Panc1 (cell line): ENCODE data around the gene ZFYVE28. TPM values are rescaled to one million over a fixed set of nuclear protein-coding genes. Genes with fewer than 3 reads are reported as not detected.

Experiments
- ATAC-seq: fragments of 200-7000 bp; cut with Tn5 transposase; 2 replicates; pipeline ENCODE4 v1.9.1; 2020; ENCODE audit warnings: mild to moderate bottlenecking, moderate library complexity
- BruUV-seq: library from RNA; stranded (reverse); fragments of 400-500 nt; replicated peaks from 2 replicates; lab custom pipeline; 2021; lab: Mats Ljungman, UMichigan
- CTCF ChIA-PET: fragments of 300-600 bp; sonication (Branson Sonifier 250); formaldehyde crosslinking; loops from one replicate; lab custom pipeline; 2022; ENCODE audit warnings: antibody characterized with exemption; lab: Charles Lee
- POLR2A ChIA-PET: fragments of 300-600 bp; sonication (Branson Sonifier 250); formaldehyde crosslinking; loops from one replicate; lab custom pipeline; 2022; ENCODE audit warnings: antibody characterized with exemption; lab: Charles Lee
- DNase-seq: peaks from one replicate; pipeline ENCODE4 v3.0.0-alpha.2; 2010; ENCODE audit warnings: low read depth, low spot score
- H3K27ac ChIP-seq: 2 replicates; pipeline ENCODE4 v1.5.1; 2011; ENCODE audit warnings: mild to moderate bottlenecking, low read length, inconsistent platforms
- H3K27me3 ChIP-seq: fragments of 200-500 bp; sonication (Bioruptor generic); 2 replicates; pipeline ENCODE4 v1.6.0; 2014; ENCODE audit warnings: low read length, inconsistent platforms; ENCODE audit not compliant: control insufficient read depth, insufficient read depth
- H3K36me3 ChIP-seq: fragments of 200-500 bp; sonication (Bioruptor generic); 2 replicates; pipeline ENCODE4 v1.5.1; 2014; ENCODE audit warnings: inconsistent platforms, mild to moderate bottlenecking, low read length, moderate library complexity; ENCODE audit not compliant: control insufficient read depth, insufficient read depth
- H3K4me1 ChIP-seq: 2 replicates; pipeline ENCODE4 v1.5.1; 2011; ENCODE audit warnings: inconsistent platforms, mild to moderate bottlenecking, low read length, moderate library complexity; ENCODE audit not compliant: control insufficient read depth, insufficient read depth
- H3K4me3 ChIP-seq, 2 experiments: 2 replicates each; pipeline ENCODE4 v1.5.1; 2011 to 2012; ENCODE audit warnings: low read depth in 2 of 2, low read length in 2 of 2, mild to moderate bottlenecking in 2 of 2, inconsistent platforms in 1 of 2, moderate library complexity in 1 of 2
- H3K9me3 ChIP-seq: fragments of 200-500 bp; sonication (Bioruptor generic); 2 replicates; pipeline ENCODE4 v1.5.1; 2014; ENCODE audit warnings: low read depth, mild to moderate bottlenecking, inconsistent platforms, low read length, moderate library complexity; ENCODE audit not compliant: control insufficient read depth, insufficient read depth
- CTCF ChIP-seq: fragments of 450-650 bp; IDR thresholded peaks from 2 replicates; pipeline ENCODE4 v1.5.1; 2017; ENCODE audit warnings: mild to moderate bottlenecking
- POLR2AphosphoS5 ChIP-seq: IDR thresholded peaks from 2 replicates; pipeline ENCODE4 v1.6.1; 2012; ENCODE audit warnings: mild to moderate bottlenecking, low read depth, low read length, moderate library complexity
- REST ChIP-seq, 2 experiments: IDR thresholded peaks; 2 replicates each; pipeline ENCODE4 v1.6.1; 2011 to 2012; ENCODE audit warnings: low read depth in 2 of 2, control low read depth in 1 of 2, low read length in 1 of 2, mild to moderate bottlenecking in 1 of 2, moderate library complexity in 1 of 2; ENCODE audit not compliant: insufficient read depth in 1 of 2
- SIN3A ChIP-seq: IDR thresholded peaks from 2 replicates; pipeline ENCODE4 v1.6.1; 2012; ENCODE audit warnings: low read depth, mild to moderate bottlenecking, low read length, moderate library complexity, borderline replicate concordance; ENCODE audit not compliant: insufficient read depth
- TCF7L2 ChIP-seq: IDR thresholded peaks from 2 replicates; pipeline ENCODE4 v1.6.1; 2011; ENCODE audit warnings: mild to moderate bottlenecking, low read depth, low read length, inconsistent platforms
- in situ Hi-C: cut with HindIII; loops from 2 replicates; pipeline ENCODE4 v1.10.0; 2016; ENCODE audit warnings: low sequenced_read_pairs, low pct_unique_long_range_greater_than_20kb
- intact Hi-C: fragments of 100-400 bp; cut with micrococcal nuclease; formaldehyde crosslinking; loops from one replicate; pipeline ENCODE4 v1.10.0; 2022; ENCODE audit not compliant: unreplicated experiment
- total RNA-seq: library from RNA; stranded (reverse); gene quantifications from one replicate; pipeline ENCODE4 v1.2.1, GENCODE V29; 2021; ENCODE audit not compliant: unreplicated experiment

Gene ZFYVE28
- total RNA-seq, 1 experiment from 2014 or later: 11.9 TPM

DNA sequence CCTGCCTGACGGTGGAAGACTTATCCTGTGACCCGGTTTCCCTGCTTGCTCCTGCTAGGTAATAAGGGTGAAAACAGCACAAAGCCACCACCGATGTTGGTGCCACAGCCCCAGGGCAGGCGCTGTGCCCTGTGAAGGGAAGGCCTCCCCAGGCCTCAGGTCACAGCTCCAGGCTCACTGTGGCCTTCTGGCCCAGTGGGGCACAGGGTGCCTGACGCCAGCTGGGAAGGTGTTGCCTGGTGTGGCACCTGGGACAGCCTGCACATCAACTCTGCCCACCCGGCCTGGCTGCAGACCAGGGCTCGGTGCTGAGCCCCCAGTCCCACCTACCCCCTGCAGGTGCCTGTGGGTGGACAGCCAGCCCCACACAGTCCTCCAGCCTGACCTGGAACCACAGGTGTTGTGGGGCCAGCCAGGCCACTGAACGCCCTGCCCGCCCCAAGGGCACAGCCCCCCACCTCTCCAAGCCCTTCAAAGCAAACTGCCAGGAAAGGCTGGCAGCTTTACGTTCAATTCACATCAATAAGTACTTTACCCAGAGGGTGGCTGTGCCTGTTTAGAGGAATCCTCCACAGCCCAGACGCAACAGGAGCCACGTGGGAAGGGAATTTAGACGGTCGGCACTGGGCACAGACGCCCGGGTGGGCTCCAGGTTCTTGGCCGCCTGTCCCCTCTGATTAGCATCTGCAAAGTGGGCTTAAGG is 54.3 kb downstream of the ZFYVE28 start:
- ATAC-seq (no peak), DNase-seq (no peak)
- intact Hi-C loops: no loop called here
- Histone ChIP-seq H3K4me3 (no peak overlapping the region), H3K36me3 (no peaks in the 10 kb centered on the region), H3K4me1 (no peaks in the 10 kb centered on the region; the same call in 1 of the 2 replicates), H3K27me3 (no peaks in the 10 kb centered on the region), H3K9me3 (no peaks in the 10 kb centered on the region), H3K27ac (no peak overlapping the region)
- CTCF ChIA-PET: no interaction called here
- POLR2A ChIA-PET: no interaction called here
- in situ Hi-C loops: no loop called here
- BruUV-seq: no TSS peak
- no peak for TF ChIP-seq REST (IDR thresholded peaks at IDR 0.05; ENCODE audit: insufficient read depth in 1 of 2, low read depth in 2 of 2, low read length in 1 of 2)
- no peak for TF ChIP-seq TCF7L2

- H3K27ac ChIP-seq: no peak overlapping the region
- no peak overlapping the region for H3K4me3 ChIP-seq
- no peaks in the 10 kb centered on the region for H3K9me3 ChIP-seq
- in situ Hi-C loops: no loop called here
- ATAC-seq (0 out of 2 replicates have a peak, but pooled peaks have one; percentile 28), DNase-seq (no peak)
- no peaks in the 10 kb centered on the region for H3K27me3 ChIP-seq
- intact Hi-C loops: no loop called here
- no peak for TF ChIP-seq TCF7L2
- CTCF ChIA-PET: no interaction called here
- POLR2A ChIA-PET: no interaction called here
- H3K36me3 ChIP-seq: no peaks in the 10 kb centered on the region
- BruUV-seq: no TSS peak
- no peaks in the 10 kb centered on the region; the same call in 1 of the 2 replicates for H3K4me1 ChIP-seq
Measured at GRCh38 chr4:2363056-2363721, 55.3 kb downstream of the ZFYVE28 start.

DNA sequence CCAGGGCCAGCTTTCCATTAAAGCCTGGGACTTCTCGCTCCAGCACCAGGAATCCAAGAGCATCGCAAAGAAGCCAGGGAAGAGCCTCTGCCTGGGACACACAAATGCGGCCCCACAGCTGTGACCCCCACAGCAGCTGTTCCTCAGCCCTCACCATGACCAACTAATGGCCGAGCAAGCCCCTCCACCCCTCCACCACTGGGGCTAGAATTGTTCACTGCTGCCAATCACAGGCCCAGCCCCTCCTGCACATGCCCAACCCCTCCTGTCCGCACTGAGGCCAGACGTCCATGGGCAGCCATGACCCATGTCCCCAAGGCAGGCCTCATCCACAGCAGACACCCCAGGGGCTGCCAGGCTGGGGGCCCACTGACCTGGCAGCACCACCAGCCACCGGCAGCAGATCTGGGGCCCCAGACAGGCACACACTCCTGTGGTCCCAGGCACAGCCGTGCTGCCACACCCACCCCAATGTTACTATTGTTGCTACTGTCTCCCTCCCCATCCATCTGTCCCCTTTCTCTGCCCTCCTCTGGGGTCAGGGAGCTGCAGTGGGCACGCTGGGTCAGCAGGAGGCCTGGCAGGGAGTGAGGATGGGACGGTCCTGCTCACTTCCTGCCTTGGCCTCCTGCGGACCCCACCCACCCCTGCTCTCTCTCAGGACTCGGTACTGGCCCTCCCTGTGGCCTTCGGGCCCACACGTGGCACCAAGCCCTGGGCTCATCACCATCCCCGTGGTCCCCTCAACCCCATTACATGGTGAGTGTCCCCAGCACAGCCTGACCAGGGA is 56.0 kb downstream of the ZFYVE28 start:
- no peak for TF ChIP-seq TCF7L2
- TF ChIP-seq REST (IDR thresholded peaks at IDR 0.05; ENCODE audit: insufficient read depth in 1 of 2, low read depth in 2 of 2, low read length in 1 of 2): no peak
- no peak for TF ChIP-seq POLR2AphosphoS5
- no peak for TF ChIP-seq CTCF
- TF ChIP-seq SIN3A: no peak
- CTCF ChIA-PET: no interaction called here

More for the DNA sequence above, 56.0 kb downstream of the ZFYVE28 start:
- Histone ChIP-seq H3K4me3 (no peak overlapping the region), H3K36me3 (no peaks in the 10 kb centered on the region), H3K27ac (no peak overlapping the region), H3K27me3 (no peaks in the 10 kb centered on the region), H3K4me1 (no peaks in the 10 kb centered on the region; the same call in 1 of the 2 replicates), H3K9me3 (no peaks in the 10 kb centered on the region)
- no peak for ATAC-seq
- in situ Hi-C loops (no loop called here), intact Hi-C loops (no loop called here)
- POLR2A ChIA-PET: no interaction called here
- BruUV-seq: no TSS peak
- DNase-seq: no peak
